HT-29 (cell line): ENCODE measurements around the gene DOHH. TPM values are rescaled to one million over a fixed set of nuclear protein-coding genes. Genes with fewer than 3 reads are reported as not detected.
A peak's percentile ranks its signal among the peaks of the same experiment; 100 is the strongest.

Source experiments
- DNase-seq: peaks from one replicate; pipeline ENCODE4 v3.0.0-alpha.2; 2015; ENCODE audit warnings: low spot score
- total RNA-seq: library from RNA; depleted of rRNA; stranded (reverse); fragments of >200 nt; shearing (Covaris generic); gene quantifications from 2 replicates; pipeline ENCODE4 v1.2.3, GENCODE V29; 2014; rRNA removed

Gene DOHH
- total RNA-seq, result 46.8 and 52.8 TPM in 2 replicates

GRCh38 chr19:3500429-3501101 lies at the start of gene DOHH:
Gene DOHH, minus strand, starts transcription at chr19:3500674. Its CDS starts 3,860 bp downstream, at chr19:3496814.
- peak; percentile 96 for DNase-seq

- DNase-seq, result no peak
Observed at GRCh38 chr19:3549816-3550215, 49.3 kb upstream of the DOHH start.

- no peak for DNase-seq
Observed at GRCh38 chr19:3548606-3549005, 48.1 kb upstream of the DOHH start.

GRCh38 chr19:3547767-3548282 lies 47.4 kb upstream of the DOHH start:
- no peak for DNase-seq

GRCh38 chr19:3547301-3547731 lies 46.8 kb upstream of the DOHH start:
- no peak for DNase-seq

- no peak for DNase-seq
Observed at GRCh38 chr19:3546119-3546518, 45.6 kb upstream of the DOHH start.

- no peak for DNase-seq
Observed at GRCh38 chr19:3545669-3546034, 45.2 kb upstream of the DOHH start.

- DNase-seq, result peak; percentile 56
Observed at GRCh38 chr19:3544742-3545668, 44.5 kb upstream of the DOHH start.

GRCh38 chr19:3544058-3544376 lies 43.5 kb upstream of the DOHH start:
- DNase-seq, result no peak

- no peak for DNase-seq
Observed at GRCh38 chr19:3543150-3544057, 42.9 kb upstream of the DOHH start.

GRCh38 chr19:3539756-3540118 lies 39.3 kb upstream of the DOHH start:
- DNase-seq, result no peak

- DNase-seq, result no peak
Observed at GRCh38 chr19:3538965-3539755, 38.7 kb upstream of the DOHH start, which contains the start of gene TEKTIP1. Gene TEKTIP1, plus strand, starts transcription at chr19:3539174. Its CDS starts 4 bp downstream, at chr19:3539178.

GRCh38 chr19:3538258-3538929 lies 37.9 kb upstream of the DOHH start:
- no peak for DNase-seq

GRCh38 chr19:3537438-3538240 lies 37.2 kb upstream of the DOHH start:
- DNase-seq, result no peak

- no peak for DNase-seq
Observed at GRCh38 chr19:3537101-3537437, 36.6 kb upstream of the DOHH start.

- DNase-seq, result no peak
Observed at GRCh38 chr19:3536429-3537100, 36.1 kb upstream of the DOHH start.

GRCh38 chr19:3535981-3536380 lies 35.5 kb upstream of the DOHH start:
- DNase-seq, result no peak

- DNase-seq, result no peak
Observed at GRCh38 chr19:3535563-3535965, 35.1 kb upstream of the DOHH start.

- DNase-seq, result no peak
Observed at GRCh38 chr19:3535235-3535535, 34.7 kb upstream of the DOHH start.
